NCI-H1092 treated with DMSO at 0.1 percent for 48 hours (cell line): Measurements from ENCODE around the gene NUTM2B.
"Not testable (repeated sequence)": the region's sequence is repeated elsewhere in the genome, so short reads cannot be mapped to it uniquely, and the experiment has no call there.

Experiments
- DNase-seq: peaks from one replicate; lab custom pipeline; 2025; lab: John Stamatoyannopoulos, UW

NUTM2B gene

DNA sequence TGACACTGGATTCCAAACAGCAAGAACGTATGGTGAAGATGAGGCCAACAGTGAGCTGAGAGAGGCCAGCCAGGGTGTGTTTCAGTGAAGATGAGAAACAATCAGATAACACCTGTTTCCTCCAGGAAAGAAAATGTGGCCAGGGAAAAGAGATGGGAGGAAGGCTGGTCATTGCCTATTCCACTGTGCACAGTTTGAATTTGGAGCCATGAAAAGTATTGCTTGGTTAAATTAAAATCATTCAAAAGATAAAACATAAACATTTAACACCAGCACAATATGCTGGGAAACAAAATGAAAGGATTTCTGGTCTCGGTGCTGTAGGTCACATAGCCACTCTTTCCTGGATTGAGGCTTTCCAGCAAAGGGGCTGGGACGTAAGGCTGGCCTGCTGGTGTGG lies at the start of gene NUTM2B:
Gene NUTM2B, plus strand, starts transcription at position 301 of the 400 bp plus-strand sequence. CDS start 383 bp downstream, outside the sequence.
- not testable (repeated sequence) for DNase-seq

DNA sequence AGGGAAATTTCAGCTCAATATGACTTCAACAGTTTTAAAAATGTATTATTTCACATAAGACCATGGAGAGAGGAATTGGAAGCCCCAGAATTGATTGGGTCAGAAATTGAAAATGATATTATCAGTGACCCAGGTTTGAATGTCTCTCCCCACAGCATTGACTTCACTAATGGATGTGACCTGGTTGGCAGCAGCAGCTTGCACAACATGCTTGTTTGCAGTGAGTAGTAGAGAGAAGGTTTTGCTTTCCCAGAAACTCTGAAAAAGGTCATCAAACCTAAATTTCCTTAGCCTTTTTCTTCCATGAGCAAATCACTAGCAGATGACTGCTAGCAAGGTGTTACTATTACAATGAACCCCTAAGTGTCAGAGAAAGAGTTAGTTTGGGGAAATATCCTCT lies 39.7 kb upstream of the NUTM2B start:
- DNase-seq: not testable (repeated sequence)

DNA sequence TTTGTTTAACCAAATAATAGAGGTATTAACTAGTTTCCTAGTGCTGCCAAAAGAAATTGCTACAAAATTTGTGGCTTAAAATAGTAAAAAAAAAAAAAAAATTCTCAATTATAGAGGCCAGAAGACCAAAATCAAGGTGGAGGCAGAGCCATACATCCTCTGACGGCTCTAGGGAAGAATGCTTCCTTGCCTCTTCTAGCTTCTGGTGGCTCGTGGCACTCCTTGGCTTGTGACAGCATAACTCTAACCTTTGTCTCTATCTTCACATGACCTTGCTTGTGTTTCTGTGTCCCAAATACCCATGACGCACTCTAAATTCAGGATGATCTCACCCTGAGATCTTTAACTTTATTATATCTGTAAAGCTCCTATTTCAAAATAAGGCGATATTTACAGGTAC lies 38.3 kb upstream of the NUTM2B start:
- DNase-seq: not testable (repeated sequence)

DNA sequence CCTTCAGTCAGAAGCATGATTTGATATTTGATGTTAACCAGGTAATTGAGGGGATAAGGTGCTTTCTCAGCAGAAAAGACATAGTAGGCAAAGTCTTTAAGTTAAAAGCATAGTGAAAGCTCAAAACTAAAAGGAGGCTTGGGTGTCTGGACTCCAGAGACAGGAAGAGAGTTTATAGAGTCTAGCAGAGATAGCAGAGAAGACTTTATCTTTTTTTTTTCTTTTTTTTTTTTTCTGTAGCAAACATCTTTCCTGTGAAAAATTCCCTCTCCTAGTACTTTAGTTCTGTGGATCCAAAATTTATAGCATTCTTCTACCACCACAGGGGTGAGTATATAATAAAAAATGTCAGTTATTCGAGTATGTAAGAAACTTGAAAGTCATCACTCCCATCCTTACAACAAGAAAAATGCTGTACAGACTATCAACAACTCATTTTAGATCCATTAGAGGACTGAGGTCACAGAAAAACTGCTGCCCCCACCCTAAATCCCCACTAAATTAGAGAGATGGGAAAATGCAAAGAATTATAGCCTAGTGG lies 33.7 kb upstream of the NUTM2B start:
- DNase-seq: not testable (repeated sequence)

DNA sequence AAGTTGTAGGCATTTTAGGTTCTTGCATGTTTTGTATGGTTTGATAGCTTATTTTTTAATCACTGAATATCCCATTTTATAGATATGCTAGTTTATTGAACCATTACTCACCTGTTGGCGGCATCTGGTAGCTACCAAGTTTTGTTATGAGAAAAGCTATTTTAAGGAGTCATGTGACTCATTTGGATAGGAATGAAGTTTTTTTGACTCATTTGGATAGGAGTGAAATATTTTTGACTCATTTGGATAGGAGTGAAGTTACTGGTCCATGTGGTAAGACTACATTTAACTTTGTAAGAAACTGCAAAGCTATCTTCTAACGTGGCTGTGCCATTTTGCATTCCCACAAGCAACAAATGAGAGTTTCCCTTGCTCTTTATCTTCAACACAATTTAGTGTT lies 28.1 kb upstream of the NUTM2B start:
- DNase-seq: not testable (repeated sequence)

GRCh38 chr10:79683026-79683883 lies 19.8 kb upstream of the NUTM2B start:
- not testable (repeated sequence) for DNase-seq

GRCh38 chr10:79683884-79684720 lies 18.9 kb upstream of the NUTM2B start:
- DNase-seq: not testable (repeated sequence)

DNA sequence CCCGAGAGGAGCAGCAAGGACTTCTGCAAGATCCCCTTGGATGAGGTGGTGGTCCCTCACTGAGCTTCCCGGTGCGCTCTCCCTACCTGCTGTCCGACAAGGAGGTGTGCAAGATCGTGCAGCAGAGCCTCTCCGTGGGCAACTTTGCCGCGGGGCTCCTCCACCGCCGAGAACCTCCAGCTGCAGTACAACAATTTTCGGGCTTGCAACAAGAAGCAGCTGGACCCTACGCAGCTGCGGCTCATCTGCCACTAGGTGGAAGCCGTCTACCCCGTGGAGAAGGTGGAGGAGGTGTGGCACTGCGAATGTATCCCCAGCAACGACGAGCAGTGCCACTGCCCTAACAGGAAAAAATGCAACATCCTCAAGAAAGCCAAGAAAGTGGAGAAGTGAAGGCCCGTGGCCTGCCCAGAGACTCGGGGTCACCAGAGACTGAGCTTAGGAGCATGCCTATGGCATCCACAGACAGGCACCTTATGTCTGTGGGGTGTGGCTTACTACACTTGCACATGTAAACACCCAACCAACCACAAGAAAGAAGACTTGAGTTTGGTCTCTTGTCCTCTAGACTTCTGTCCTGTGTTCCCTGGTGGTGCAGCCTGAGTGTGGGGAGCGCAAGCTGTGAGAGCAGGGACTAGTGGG lies 17.9 kb upstream of the NUTM2B start:
- DNase-seq: peak; percentile 0

GRCh38 chr10:79686595-79686994 lies 16.4 kb upstream of the NUTM2B start:
- not testable (repeated sequence) for DNase-seq

DNA sequence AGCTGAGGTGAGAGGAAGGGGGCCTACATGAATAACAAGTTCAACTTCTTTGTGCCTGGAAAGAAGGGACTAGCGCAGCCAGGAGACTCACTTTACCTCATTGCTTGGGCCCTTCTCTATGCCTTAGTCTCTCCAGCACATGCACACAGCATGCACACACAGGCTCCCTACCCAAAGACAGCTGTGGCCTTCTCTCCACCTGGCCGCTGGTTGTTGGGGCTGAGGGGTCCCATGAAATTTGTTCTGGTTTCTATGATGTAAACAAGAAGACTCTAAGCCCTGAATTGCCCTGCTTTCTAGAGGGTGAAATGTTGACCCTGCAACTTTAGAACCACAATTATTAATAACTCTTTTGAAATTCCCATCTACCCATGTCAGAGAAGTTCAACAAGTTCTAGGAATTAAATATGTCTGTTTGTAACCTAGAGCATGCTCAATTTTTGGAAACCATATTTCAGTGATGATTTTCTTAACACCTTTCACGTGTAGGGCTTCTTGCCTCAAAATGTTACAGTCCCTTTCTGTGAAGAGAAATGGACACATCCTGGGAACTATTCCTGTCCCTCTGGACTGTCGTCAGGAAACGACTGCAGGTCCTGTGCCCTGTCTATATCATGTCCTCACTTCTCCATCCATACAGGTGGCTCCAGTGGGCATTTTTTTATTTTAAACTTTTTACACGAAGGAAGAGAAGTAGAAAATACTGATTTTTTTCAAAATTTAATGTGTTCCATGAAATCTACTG lies 15.4 kb upstream of the NUTM2B start:
- not testable (repeated sequence) for DNase-seq

GRCh38 chr10:79688798-79689197 lies 14.2 kb upstream of the NUTM2B start:
- DNase-seq: not testable (repeated sequence)

- DNase-seq: not testable (repeated sequence)
Measured at GRCh38 chr10:79696596-79696995, 6.4 kb upstream of the NUTM2B start.

GRCh38 chr10:79697141-79697540 lies 5.9 kb upstream of the NUTM2B start:
- DNase-seq: not testable (repeated sequence)

- not testable (repeated sequence) for DNase-seq
Measured at GRCh38 chr10:79700381-79700944, 2.6 kb upstream of the NUTM2B start.

GRCh38 chr10:79707017-79707416 lies 4.0 kb downstream of the NUTM2B start:
- not testable (repeated sequence) for DNase-seq

- not testable (repeated sequence) for DNase-seq
Measured at GRCh38 chr10:79714976-79715375, 11.9 kb downstream of the NUTM2B start.

- DNase-seq: not testable (repeated sequence)
Measured at GRCh38 chr10:79716917-79717579, 14.0 kb downstream of the NUTM2B start.

- DNase-seq: not testable (repeated sequence)
Measured at GRCh38 chr10:79720000-79720399, 17.0 kb downstream of the NUTM2B start.

GRCh38 chr10:79726620-79727019 lies 23.6 kb downstream of the NUTM2B start:
- not testable (repeated sequence) for DNase-seq

- DNase-seq: not testable (repeated sequence)
Measured at GRCh38 chr10:79744844-79745243, 41.8 kb downstream of the NUTM2B start.
